HCT116 (cell line): Measurements from ENCODE around the gene MAPRE2.

ENCODE experiments used
- ATF3 ChIP-seq: IDR thresholded peaks from 2 replicates; pipeline ENCODE4 v1.6.1; 2012
- POLR2A ChIP-seq: IDR thresholded peaks from 2 replicates; pipeline ENCODE4 v1.7.0; 2011; ENCODE audit warnings: borderline replicate concordance; ENCODE audit not compliant: insufficient read depth, insufficient read length; ENCODE audit errors: extremely low read depth
- REST ChIP-seq: IDR thresholded peaks from 2 replicates; pipeline ENCODE4 v1.6.1; 2012; ENCODE audit warnings: low read depth
- SIN3A ChIP-seq: IDR thresholded peaks from 2 replicates; pipeline ENCODE4 v1.6.1; 2012; ENCODE audit warnings: low read depth
- SP1 ChIP-seq: IDR thresholded peaks from 2 replicates; pipeline ENCODE4 v1.6.1; 2012; ENCODE audit warnings: low read depth

GRCh38 chr18:35116784-35117318, 75.6 kb downstream of the MAPRE2 start:
- no peak for TF ChIP-seq REST
- no peak for TF ChIP-seq POLR2A
- no peak for TF ChIP-seq SIN3A
- no peak for TF ChIP-seq SP1
- no peak for TF ChIP-seq ATF3
